Stimulated activated CD4-positive, alpha-beta T cell treated with anti-CD3 and anti-CD28 coated beads, Interleukin-2, amount 100 ng/mL, for 4 hours (primary cell): ENCODE measurements around the gene IL17A.

Experiments used
- DNase-seq: peaks from one replicate; pipeline ENCODE4 v3.0.0-alpha.2; 2020; ENCODE audit warnings: low read depth

Gene IL17A

DNA sequence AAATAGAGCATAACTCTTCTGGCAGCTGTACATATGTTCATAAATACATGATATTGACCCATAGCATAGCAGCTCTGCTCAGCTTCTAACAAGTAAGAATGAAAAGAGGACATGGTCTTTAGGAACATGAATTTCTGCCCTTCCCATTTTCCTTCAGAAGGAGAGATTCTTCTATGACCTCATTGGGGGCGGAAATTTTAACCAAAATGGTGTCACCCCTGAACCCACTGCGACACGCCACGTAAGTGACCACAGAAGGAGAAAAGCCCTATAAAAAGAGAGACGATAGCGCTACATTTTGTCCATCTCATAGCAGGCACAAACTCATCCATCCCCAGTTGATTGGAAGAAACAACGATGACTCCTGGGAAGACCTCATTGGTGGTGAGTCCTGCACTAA is at the start of gene IL17A:
Gene IL17A, plus strand, starts transcription at position 301 of the 400 bp plus-strand sequence. Its CDS starts 57 bp downstream, at position 358.
- DNase-seq = no peak

DNA sequence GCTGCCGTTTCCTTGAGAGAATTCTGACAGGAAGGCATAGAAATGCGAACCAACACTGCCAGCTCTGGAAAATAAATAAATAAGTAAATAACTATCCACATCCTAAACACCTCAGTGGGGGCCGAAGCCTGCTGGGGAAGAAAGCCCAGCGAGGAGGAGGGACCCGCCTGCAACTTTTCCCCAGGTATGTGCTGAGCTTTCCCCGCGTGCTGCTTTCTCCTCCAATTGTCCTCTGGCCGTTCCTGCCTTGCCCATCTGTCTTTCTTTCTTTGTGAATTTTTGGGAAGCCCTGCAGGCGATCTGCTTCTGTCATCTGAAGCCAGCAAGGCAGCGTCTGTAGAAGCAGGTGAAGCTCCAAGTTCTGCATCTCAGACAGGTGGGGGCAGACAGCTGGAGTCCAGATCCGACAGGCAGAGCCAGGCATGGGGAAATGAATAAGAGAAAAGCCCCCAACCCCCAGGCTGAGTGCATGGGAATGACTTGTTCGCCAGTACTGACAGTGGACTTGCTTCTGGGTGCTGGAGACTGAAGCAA is 49.2 kb upstream of the IL17A start:
- DNase-seq = no peak

DNA sequence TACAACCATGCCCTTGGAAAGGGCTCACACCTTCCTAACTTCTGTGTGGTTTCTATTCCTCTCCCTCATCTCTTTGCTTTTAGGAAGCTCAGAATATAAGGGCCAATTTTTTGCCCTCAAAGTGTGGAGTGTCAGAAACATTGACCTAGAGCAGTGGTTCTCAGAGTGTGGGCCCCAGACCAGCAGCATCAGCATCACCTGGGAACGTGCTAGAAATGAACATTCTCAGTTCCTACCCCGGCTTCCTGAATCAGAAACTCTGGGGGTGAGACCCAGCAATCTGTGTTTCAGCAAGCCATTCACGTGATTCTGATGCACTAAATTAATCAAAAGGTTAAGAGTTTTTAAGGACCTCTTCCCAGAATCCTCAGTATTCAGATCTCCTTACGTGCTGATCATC is 47.9 kb upstream of the IL17A start:
- no peak for DNase-seq

- no peak for DNase-seq
Measured at GRCh38 chr6:52139985-52140680, 46.0 kb upstream of the IL17A start.

- no peak for DNase-seq
Measured at GRCh38 chr6:52141596-52141995, 44.6 kb upstream of the IL17A start.

GRCh38 chr6:52142556-52142955 is 43.6 kb upstream of the IL17A start:
- no peak for DNase-seq

GRCh38 chr6:52143551-52143950 is 42.6 kb upstream of the IL17A start:
- DNase-seq = no peak

GRCh38 chr6:52144196-52145076 is 41.7 kb upstream of the IL17A start:
- no peak for DNase-seq

DNA sequence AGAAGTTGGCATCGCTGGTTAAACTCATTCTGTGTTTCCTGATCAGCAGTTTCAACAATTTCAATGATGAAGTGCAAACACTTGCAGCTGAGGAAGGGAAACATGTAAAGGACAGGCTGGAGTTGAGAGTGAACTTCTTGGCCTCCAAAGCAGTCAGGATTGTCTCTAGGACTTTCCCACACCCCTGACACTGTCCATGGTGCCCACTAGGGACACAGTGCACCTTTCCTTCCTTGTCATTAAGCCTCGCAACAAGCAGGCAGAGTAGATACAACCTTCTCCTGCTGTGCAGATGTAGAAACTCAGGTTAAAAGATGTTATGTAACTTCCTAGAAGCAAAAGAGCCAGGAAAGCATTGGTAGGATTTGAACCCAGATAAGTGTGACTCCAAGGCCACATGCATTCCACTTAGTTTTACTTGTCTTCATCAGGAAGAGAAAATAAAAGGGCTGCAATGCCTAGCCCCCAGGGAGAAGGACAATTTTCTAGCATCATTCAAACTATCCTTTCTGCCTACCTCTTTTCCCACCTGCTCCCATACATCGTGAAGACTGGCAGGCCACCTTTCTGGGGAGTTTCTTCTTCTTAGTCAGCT is 39.2 kb upstream of the IL17A start:
- no peak for DNase-seq

DNA sequence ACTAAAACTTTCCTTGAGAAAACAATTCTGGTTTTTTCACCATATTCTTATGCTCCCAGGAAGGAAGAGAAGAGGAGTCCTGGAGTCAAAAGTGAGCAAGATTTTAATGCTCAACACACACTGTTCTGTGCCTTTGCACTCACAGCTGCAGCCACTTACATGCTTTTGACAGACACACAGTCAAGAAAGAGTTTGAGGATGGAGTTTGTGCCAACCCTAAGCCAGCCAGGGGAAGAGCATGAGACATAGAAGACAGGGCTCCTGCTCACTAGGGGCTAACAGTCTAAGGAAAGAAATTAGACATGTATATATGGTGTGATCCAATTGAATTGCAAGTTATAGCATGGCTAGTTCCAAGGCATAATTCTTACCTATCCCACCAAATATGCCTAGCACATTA is 37.1 kb upstream of the IL17A start:
- no peak for DNase-seq

GRCh38 chr6:52149949-52150348 is 36.2 kb upstream of the IL17A start:
- no peak for DNase-seq

GRCh38 chr6:52152070-52152423 is 34.1 kb upstream of the IL17A start:
- no peak for DNase-seq

- DNase-seq = no peak
Measured at GRCh38 chr6:52152711-52153160, 33.4 kb upstream of the IL17A start.

GRCh38 chr6:52154381-52154780 is 31.8 kb upstream of the IL17A start:
- DNase-seq = no peak

GRCh38 chr6:52155791-52156576 is 30.2 kb upstream of the IL17A start:
- DNase-seq = no peak

GRCh38 chr6:52157301-52157941 is 28.8 kb upstream of the IL17A start:
- no peak for DNase-seq

GRCh38 chr6:52160472-52161104 is 25.6 kb upstream of the IL17A start:
- no peak for DNase-seq

DNA sequence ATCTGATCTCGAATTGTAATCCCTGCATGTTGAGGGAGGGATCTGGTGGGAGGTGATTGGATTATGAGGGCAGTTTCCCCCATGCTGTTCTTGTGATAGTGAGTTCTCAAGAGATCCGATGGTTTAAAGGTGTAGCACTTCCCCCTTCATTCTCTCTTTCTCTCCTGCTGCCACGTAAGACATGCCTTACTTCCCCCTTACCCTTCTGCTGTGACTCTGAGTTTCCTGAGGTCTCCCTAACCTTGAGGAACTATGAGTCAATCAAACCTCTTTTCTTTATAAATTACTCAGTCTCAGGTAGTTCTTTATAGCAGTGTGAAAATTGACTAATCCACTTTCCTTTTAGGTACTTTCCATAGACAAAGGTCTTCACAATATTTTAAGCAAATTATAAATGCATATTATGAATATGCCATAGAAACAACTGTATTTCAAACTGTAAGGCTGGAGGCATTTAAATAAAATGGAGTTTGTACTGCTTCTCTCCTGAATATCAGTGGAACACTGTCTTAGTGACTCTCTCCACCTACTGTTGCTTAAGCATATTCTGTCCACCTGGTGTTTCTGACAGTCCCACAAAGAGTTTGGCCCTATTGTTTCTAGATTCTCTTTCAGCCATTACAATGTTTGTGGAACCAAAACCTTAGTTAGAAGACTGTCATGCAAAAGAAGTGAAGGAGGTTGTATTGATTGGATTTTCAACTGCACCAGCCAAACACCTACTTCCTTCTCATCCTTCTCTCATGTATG is 24.3 kb upstream of the IL17A start:
- no peak for DNase-seq

DNA sequence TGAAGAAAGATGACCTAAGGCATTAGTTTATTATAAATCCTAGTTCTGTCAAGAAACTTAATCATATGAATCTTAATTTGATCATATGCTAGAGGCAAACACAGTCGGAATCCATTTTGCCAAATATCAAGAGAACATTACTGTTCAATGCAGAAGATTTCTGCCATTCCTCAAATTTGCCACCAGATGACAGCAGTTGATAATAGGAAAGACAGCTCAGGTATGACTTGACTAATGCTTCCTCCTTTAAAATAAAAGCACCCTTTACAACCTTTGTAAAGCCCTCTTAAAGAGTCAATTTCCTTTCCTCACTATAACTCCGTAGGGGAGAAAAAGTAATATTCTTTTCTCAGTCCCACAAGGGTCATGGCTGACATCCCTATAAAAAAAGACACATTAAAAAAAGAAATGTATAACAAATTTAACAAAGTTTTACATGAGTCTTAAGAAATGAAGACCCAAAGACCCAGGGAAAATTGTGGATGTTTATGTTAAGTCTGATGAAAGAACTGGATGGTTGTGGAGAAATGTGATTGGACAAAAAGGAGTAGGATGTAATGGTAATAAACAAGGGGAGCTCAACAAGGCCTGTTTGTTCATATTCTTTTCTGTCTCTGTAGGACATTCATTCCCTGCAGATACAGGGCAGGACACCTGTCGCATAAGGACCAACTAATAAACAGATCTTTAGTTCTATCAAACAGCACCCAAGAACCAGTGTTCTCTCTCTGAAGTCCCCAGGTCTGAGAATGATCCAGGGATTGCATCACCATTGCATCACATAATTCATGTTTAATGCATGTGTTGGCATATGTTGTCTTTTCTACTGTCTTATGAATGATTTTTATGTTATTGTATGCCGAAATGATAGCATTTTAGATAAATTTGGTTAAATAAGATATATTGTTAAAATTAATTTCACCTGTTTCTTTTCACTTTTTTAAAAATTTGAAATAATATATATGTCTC is 23.0 kb upstream of the IL17A start:
- DNase-seq = no peak
